HL-60/S4 treated with phorbol 12-myristate 13-acetate at 8.2 ng/mL for 4 days and 3 days (cell line): ENCODE data around the gene PAIP2.
"Not testable (repeated sequence)": the region's sequence is repeated elsewhere in the genome, so short reads cannot be mapped to it uniquely, and the experiment has no call there.

ENCODE experiments used
- in situ Hi-C: fragments of 300-500 bp; cut with MboI; formaldehyde crosslinking; loops from 2 replicates; pipeline ENCODE4 v1.15.0; 2022; ENCODE audit warnings: low sequenced_read_pairs

Gene PAIP2

GRCh38 chr5:139377226-139377625 is 35.6 kb downstream of the PAIP2 start:
- in situ Hi-C loops, result no loop called here

- in situ Hi-C loops, result no loop called here
Observed at GRCh38 chr5:139378101-139378825, 36.6 kb downstream of the PAIP2 start.

- in situ Hi-C loops, result no loop called here
Observed at GRCh38 chr5:139378941-139379361, 37.3 kb downstream of the PAIP2 start.

- in situ Hi-C loops, result no loop called here
Observed at GRCh38 chr5:139379626-139380449, 38.2 kb downstream of the PAIP2 start.

- in situ Hi-C loops, result no loop called here
Observed at GRCh38 chr5:139381837-139382761, 40.4 kb downstream of the PAIP2 start.

GRCh38 chr5:139382807-139383206 is 41.2 kb downstream of the PAIP2 start:
- in situ Hi-C loops, result no loop called here

GRCh38 chr5:139383275-139383992 is 41.8 kb downstream of the PAIP2 start, which contains the start of gene SLC23A1:
TSS of gene SLC23A1 (minus strand) at chr5:139383297. CDS start at chr5:139383253, 44 bp downstream.
- in situ Hi-C loops, result no loop called here

GRCh38 chr5:139383993-139384590 is 42.4 kb downstream of the PAIP2 start:
- in situ Hi-C loops, result no loop called here

- in situ Hi-C loops, result no loop called here
Observed at GRCh38 chr5:139384591-139385051, 43.0 kb downstream of the PAIP2 start.

GRCh38 chr5:139385061-139386049 is 43.7 kb downstream of the PAIP2 start:
- in situ Hi-C loops, result no loop called here

GRCh38 chr5:139386050-139386438 is 44.4 kb downstream of the PAIP2 start:
- in situ Hi-C loops, result no loop called here

- in situ Hi-C loops, result not testable (repeated sequence)
Observed at GRCh38 chr5:139386956-139387355, 45.3 kb downstream of the PAIP2 start.

- in situ Hi-C loops, result no loop called here
Observed at GRCh38 chr5:139387611-139388197, 46.0 kb downstream of the PAIP2 start.

GRCh38 chr5:139388198-139388821 is 46.7 kb downstream of the PAIP2 start:
- in situ Hi-C loops, result no loop called here

GRCh38 chr5:139389701-139390638 is 48.3 kb downstream of the PAIP2 start, which contains the start of gene MZB1:
TSS of gene MZB1 (minus strand) at chr5:139389913. CDS start at chr5:139389856, 57 bp downstream.
- in situ Hi-C loops, result no loop called here
